HTR-8/SVneo (cell line): ENCODE results near the gene USP3.
"Not testable (repeated sequence)": the region's sequence is repeated elsewhere in the genome, so short reads cannot be mapped to it uniquely, and the experiment has no call there.

Experiments used
- DNase-seq: peaks from one replicate; pipeline ENCODE4 v3.0.0; 2011; ENCODE audit warnings: low spot score, mixed read lengths; ENCODE audit not compliant: insufficient read length
- FAIRE-seq: peaks from 2 replicates; lab custom pipeline; 2011; peaks lifted over from hg19 to GRCh38; lab: Jason Lieb, UNC

Gene USP3

GRCh38 chr15:63475707-63476106, 28.7 kb upstream of the USP3 start:
- FAIRE-seq: no peak
- no peak for DNase-seq

GRCh38 chr15:63476229-63476632, 28.2 kb upstream of the USP3 start:
- FAIRE-seq (no peak), DNase-seq (peak; percentile 74)

- no peak for DNase-seq
- FAIRE-seq: no peak
Measured at GRCh38 chr15:63478243-63478642, 26.1 kb upstream of the USP3 start.

GRCh38 chr15:63480441-63480821, 24.0 kb upstream of the USP3 start:
- FAIRE-seq (no peak), DNase-seq (no peak)

GRCh38 chr15:63481105-63481810, 23.1 kb upstream of the USP3 start:
- FAIRE-seq (no peak), DNase-seq (no peak)

- FAIRE-seq (no peak), DNase-seq (no peak)
Measured at GRCh38 chr15:63482874-63483323, 21.5 kb upstream of the USP3 start.

GRCh38 chr15:63483521-63484371, 20.6 kb upstream of the USP3 start:
- DNase-seq (no peak), FAIRE-seq (no peak)

GRCh38 chr15:63484433-63485186, 19.8 kb upstream of the USP3 start:
- DNase-seq (no peak), FAIRE-seq (no peak)

GRCh38 chr15:63487076-63487757, 17.2 kb upstream of the USP3 start:
- peak; percentile 75 for DNase-seq
- no peak for FAIRE-seq

GRCh38 chr15:63487758-63488397, 16.5 kb upstream of the USP3 start:
- FAIRE-seq, DNase-seq: not testable (repeated sequence)

- DNase-seq (no peak), FAIRE-seq (no peak)
Measured at GRCh38 chr15:63488398-63488960, 15.9 kb upstream of the USP3 start.

- DNase-seq: no peak
- no peak for FAIRE-seq
Measured at GRCh38 chr15:63489352-63489751, 15.0 kb upstream of the USP3 start.

GRCh38 chr15:63490345-63491034, 13.9 kb upstream of the USP3 start:
- no peak for FAIRE-seq
- DNase-seq: no peak

GRCh38 chr15:63491116-63491827, 13.1 kb upstream of the USP3 start:
- FAIRE-seq: no peak

GRCh38 chr15:63491979-63492378, 12.4 kb upstream of the USP3 start:
- FAIRE-seq (no peak), DNase-seq (no peak)

More at GRCh38 chr15:63491116-63491827, 13.1 kb upstream of the USP3 start:
- DNase-seq: no peak

- FAIRE-seq (no peak), DNase-seq (no peak)
Measured at GRCh38 chr15:63492541-63493077, 11.8 kb upstream of the USP3 start.

- DNase-seq (no peak), FAIRE-seq (no peak)
Measured at GRCh38 chr15:63493436-63493835, 11.0 kb upstream of the USP3 start.

- DNase-seq (no peak), FAIRE-seq (no peak)
Measured at GRCh38 chr15:63494408-63494807, 10.0 kb upstream of the USP3 start.
